ENCODE measurements around the gene C1orf74.
"Not testable (repeated sequence)": the region's sequence is repeated elsewhere in the genome, so short reads cannot be mapped to it uniquely, and the experiment has no call there.

C1orf74 gene

GRCh38 chr1:209797978-209798639 lies 13.8 kb upstream of the C1orf74 start:
- Histone ChIP-seq H3K36me3 (replicated peaks) (no peaks in the 10 kb centered on the region), H3K27me3 (ENCODE audit: low read depth) (no peaks in the 10 kb centered on the region), H3K9me3 (no peaks in the 10 kb centered on the region), H3K4me3 (no peak overlapping the region), H3K4me1 (no peaks in the 10 kb centered on the region)
- no peak for DNase-seq (ENCODE audit: low spot score in 2 of 2)
- in situ Hi-C loops (cut with MboI; ENCODE audit: low sequenced_read_pairs): no loop called here

DNA sequence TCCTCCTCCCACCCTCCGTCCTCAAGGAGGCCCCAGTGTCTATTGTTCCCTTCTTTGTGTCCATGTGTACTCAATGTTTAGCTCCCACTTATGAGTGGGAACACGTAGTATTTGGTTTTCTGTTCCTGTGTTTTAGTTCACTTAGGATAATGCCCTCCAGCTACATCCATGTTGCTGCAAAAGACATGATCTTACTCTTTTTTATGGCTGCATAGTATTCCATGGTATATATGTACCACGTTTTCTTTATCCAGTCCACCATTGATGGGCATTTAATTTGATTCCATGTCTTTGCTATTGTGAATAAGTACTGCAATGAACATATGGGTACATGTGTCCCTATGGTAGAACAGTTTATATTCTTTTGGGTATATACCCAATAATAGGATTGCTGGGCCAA lies 9.4 kb upstream of the C1orf74 start:
- H3K4me1 ChIP-seq; DNase-seq (ENCODE audit: low spot score in 2 of 2); H3K4me3 ChIP-seq; H3K27me3 ChIP-seq (ENCODE audit: low read depth); H3K9me3 ChIP-seq; in situ Hi-C loops (cut with MboI; ENCODE audit: low sequenced_read_pairs); H3K36me3 ChIP-seq (replicated peaks): not testable (repeated sequence)

DNA sequence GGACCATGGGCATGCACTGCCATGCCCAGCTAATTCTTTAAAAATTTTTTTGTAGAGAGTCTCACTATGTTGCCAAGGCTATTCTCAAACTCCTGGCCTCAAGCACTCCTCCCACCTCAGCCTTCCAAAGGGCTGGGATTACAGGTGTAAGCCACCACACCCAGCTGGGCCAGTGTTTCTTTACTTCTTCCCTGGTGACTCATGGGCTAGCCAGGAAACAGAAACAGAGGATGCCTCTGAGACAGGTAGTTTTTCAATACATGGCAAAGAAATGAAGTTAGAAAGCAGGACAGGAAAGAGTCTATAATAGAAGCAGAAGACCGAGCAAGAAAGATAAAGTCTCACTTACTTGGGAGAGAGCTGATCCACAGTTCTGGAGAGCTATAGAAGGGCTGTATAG lies 7.6 kb upstream of the C1orf74 start:
- no peaks in the 10 kb centered on the region for H3K9me3 ChIP-seq
- no peaks in the 10 kb centered on the region for H3K36me3 ChIP-seq (replicated peaks)
- no peak overlapping the region for H3K4me3 ChIP-seq
- no peaks in the 10 kb centered on the region for H3K4me1 ChIP-seq
- no peak for DNase-seq (ENCODE audit: low spot score in 2 of 2)
- no peaks in the 10 kb centered on the region for H3K27me3 ChIP-seq (ENCODE audit: low read depth)
- in situ Hi-C loops (cut with MboI; ENCODE audit: low sequenced_read_pairs): no loop called here

DNA sequence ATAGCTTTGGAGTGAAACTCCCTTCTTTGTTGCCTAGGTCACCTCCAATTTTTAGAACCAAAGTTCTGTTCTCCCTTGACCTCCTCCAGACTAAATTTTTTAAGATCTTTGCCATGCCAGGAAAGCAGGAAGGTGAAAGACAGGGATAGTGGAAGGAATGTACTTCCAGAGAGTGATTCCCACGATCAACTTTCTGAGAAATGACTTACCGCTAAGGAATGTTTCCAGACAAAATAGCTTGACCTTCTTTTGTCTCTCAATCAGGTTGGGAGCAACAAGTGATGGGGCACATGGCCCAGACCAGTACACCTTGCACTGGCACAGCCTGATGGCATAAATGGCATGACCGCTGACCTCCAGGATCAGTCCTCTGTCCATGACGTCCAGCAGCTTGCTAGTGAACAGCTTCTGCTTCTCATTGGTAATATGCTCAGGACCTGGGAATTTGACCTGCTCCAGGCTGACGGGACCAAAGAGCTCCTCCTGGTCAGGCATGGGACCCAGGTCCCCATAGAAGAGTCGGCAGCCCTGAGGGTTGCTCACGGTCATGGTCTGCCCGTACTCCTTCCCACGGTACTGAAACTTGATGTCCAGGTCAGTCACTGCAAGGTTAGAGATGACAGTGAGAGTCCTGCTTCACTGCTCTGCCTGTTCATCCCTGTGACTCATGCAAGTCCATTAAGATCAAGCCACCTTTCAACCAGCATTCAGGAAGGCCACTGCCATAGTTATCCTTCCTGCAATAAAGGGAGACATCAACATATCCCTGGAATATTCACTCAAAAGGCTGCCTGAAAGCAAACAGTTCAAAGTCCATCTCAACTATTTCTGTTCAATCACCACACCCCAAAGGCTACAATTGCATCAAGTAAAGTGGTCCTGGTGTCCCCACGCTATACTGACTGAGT lies 6.2 kb upstream of the C1orf74 start:
- H3K27me3 ChIP-seq (ENCODE audit: low read depth): no peaks in the 10 kb centered on the region
- no peaks in the 10 kb centered on the region for H3K9me3 ChIP-seq
- H3K36me3 ChIP-seq (replicated peaks): no peaks in the 10 kb centered on the region
- in situ Hi-C loops (cut with MboI; ENCODE audit: low sequenced_read_pairs): no loop called here
- no peak overlapping the region for H3K4me3 ChIP-seq
- DNase-seq (ENCODE audit: low spot score in 2 of 2): no peak
- no peaks in the 10 kb centered on the region for H3K4me1 ChIP-seq

DNA sequence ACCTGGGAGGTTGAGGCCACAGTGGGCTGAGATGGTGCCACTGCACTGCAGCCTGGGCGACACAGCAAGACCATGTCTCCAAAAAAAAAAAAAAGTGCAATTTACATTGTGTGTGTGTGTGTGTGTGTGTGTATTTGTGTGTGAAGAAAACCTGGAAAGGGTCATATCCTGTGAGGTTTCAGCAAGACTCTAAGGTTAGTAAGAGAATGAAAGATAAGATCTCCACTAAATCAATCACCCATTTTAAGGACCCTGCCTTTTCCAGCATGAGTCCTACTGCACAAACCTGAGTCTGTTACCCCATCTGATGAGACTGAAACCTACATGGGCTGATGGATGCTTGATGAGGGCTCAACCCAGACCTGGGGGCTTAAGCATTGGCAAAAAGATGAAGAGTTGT lies 4.9 kb upstream of the C1orf74 start:
- peaks cover 3% of the 10 kb centered on the region; the same call in 1 of the 2 replicates for H3K9me3 ChIP-seq
- in situ Hi-C loops (cut with MboI; ENCODE audit: low sequenced_read_pairs): no loop called here
- H3K4me3 ChIP-seq: no peak overlapping the region
- H3K36me3 ChIP-seq (replicated peaks): no peaks in the 10 kb centered on the region; the same call in 1 of the 2 replicates
- DNase-seq (ENCODE audit: low spot score in 2 of 2): no peak
- H3K4me1 ChIP-seq: 0 out of 2 replicates have a peak, but pooled peaks cover 3% of the 10 kb centered on the region
- no peaks in the 10 kb centered on the region for H3K27me3 ChIP-seq (ENCODE audit: low read depth)

- H3K4me3 ChIP-seq: no peak overlapping the region
- in situ Hi-C loops (cut with MboI; ENCODE audit: low sequenced_read_pairs): no loop called here
- H3K4me1 ChIP-seq: peaks cover 8% of the 10 kb centered on the region
- DNase-seq (ENCODE audit: low spot score in 2 of 2): no peak
- no peaks in the 10 kb centered on the region for H3K27me3 ChIP-seq (ENCODE audit: low read depth)
- no peaks in the 10 kb centered on the region; the same call in 1 of the 2 replicates for H3K36me3 ChIP-seq (replicated peaks)
- H3K9me3 ChIP-seq: peaks cover 5% of the 10 kb centered on the region; the same call in 1 of the 2 replicates
Observed at GRCh38 chr1:209787551-209787950, 3.2 kb upstream of the C1orf74 start.

DNA sequence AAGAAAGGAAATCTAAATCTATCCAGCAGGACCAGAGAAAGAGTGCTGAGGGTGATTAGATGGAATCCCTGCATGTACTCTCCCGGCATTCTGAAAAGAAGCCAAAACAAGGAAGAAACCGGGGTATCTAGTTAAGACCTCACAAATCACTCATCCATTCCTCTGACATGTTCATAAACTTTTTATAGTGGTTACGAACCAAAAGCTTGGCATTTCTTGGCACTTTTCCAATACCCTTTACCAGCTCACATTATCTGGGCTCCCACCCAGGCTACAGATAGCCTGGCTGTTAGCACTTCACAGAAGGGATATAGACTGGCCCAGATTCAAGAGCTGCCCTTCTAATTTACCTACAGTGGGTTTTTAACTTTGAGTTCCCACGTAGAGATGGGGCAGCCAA lies 1.8 kb upstream of the C1orf74 start:
- Histone ChIP-seq H3K4me1 (peaks cover 8% of the 10 kb centered on the region), H3K9me3 (peaks cover 5% of the 10 kb centered on the region; the same call in 1 of the 2 replicates), H3K36me3 (replicated peaks) (no peaks in the 10 kb centered on the region; the same call in 1 of the 2 replicates), H3K27me3 (ENCODE audit: low read depth) (no peaks in the 10 kb centered on the region), H3K4me3 (no peak overlapping the region)
- DNase-seq (ENCODE audit: low spot score in 2 of 2): no peak
- in situ Hi-C loops (cut with MboI; ENCODE audit: low sequenced_read_pairs): no loop called here

- Histone ChIP-seq H3K4me3 (no peak overlapping the region), H3K9me3 (peaks cover 5% of the 10 kb centered on the region; the same call in 1 of the 2 replicates), H3K36me3 (replicated peaks) (no peaks in the 10 kb centered on the region; the same call in 1 of the 2 replicates), H3K4me1 (peaks cover 8% of the 10 kb centered on the region), H3K27me3 (ENCODE audit: low read depth) (no peaks in the 10 kb centered on the region)
- DNase-seq (ENCODE audit: low spot score in 2 of 2): no peak
- in situ Hi-C loops (cut with MboI; ENCODE audit: low sequenced_read_pairs): no loop called here
Observed at GRCh38 chr1:209785592-209785991, 1.2 kb upstream of the C1orf74 start.

DNA sequence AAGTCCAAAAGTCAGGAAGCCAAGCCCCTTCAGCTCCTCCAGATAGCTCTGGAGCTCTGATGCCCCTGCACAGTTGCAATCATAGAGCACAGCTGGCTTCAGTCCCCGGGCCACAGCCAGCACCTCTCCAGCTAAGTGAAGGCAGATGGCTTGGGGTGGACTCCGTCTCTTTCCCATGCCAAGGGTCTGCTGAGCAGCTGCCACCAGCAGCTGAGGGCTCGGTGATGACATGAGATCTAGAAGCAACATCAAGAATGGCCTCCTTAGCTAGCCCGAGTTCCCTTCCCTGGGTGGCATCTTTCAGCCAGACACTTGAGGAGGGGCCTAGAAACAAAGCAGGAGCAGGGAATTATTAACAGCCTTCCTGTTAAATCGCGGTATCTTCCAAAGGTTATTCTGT lies 973 bp downstream of the C1orf74 start:
- peaks cover 5% of the 10 kb centered on the region; the same call in 1 of the 2 replicates for H3K9me3 ChIP-seq
- H3K4me1 ChIP-seq: peaks cover 8% of the 10 kb centered on the region
- H3K27me3 ChIP-seq (ENCODE audit: low read depth): no peaks in the 10 kb centered on the region
- in situ Hi-C loops (cut with MboI; ENCODE audit: low sequenced_read_pairs): no loop called here
- no peaks in the 10 kb centered on the region; the same call in 1 of the 2 replicates for H3K36me3 ChIP-seq (replicated peaks)
- DNase-seq (ENCODE audit: low spot score in 2 of 2): no peak
- H3K4me3 ChIP-seq: no peak overlapping the region

- H3K9me3 ChIP-seq: peaks cover 5% of the 10 kb centered on the region; the same call in 1 of the 2 replicates
- DNase-seq (ENCODE audit: low spot score in 2 of 2): no peak
- H3K4me3 ChIP-seq: no peak overlapping the region
- H3K4me1 ChIP-seq: peaks cover 8% of the 10 kb centered on the region
- H3K36me3 ChIP-seq (replicated peaks): no peaks in the 10 kb centered on the region; the same call in 1 of the 2 replicates
- H3K27me3 ChIP-seq (ENCODE audit: low read depth): no peaks in the 10 kb centered on the region
- in situ Hi-C loops (cut with MboI; ENCODE audit: low sequenced_read_pairs): no loop called here
Observed at GRCh38 chr1:209780268-209780667, 4.1 kb downstream of the C1orf74 start.

DNA sequence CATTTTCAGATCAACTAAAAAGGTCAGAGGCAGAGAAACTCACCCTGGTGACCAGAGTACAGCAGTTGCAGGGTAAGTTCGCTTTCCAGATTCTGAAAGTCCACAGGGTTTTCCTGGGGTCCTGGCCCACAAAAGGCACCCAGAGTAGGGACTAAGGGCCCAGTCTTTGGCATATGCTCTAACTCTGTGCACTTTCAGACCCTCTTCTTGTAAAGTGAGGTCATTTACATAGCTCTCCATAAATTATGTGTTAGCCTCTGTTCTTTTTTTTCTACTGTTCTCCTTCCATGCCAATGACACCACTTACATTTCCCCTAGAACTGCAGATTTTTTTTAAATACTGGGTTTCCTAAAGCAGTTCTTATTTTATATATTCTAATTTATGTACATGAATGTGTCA lies 6.3 kb downstream of the C1orf74 start:
- Histone ChIP-seq H3K27me3 (ENCODE audit: low read depth) (no peaks in the 10 kb centered on the region), H3K4me1 (no peaks in the 10 kb centered on the region), H3K4me3 (no peak overlapping the region), H3K36me3 (replicated peaks) (no peaks in the 10 kb centered on the region), H3K9me3 (no peaks in the 10 kb centered on the region)
- in situ Hi-C loops (cut with MboI; ENCODE audit: low sequenced_read_pairs): no loop called here
- no peak for DNase-seq (ENCODE audit: low spot score in 2 of 2)

DNA sequence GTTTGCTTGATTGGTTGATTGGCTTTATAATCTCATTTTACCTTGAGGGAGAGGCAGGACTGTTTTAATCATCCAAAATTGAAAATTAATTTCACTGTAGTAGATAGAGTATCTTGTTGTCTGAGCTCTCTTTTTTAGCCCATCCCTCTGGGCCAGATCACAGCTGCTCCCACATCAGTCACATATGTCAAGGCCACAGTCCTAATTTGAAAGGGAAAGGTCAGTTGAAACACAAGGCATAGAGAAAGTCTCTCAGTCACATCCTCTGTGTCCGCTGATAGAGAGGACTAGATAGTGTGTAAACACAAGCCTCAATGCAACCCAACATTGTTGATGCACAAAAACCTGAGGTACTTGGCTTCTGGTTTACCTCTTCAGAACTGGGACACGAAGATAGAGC lies 6.8 kb downstream of the C1orf74 start:
- no peaks in the 10 kb centered on the region for H3K36me3 ChIP-seq (replicated peaks)
- no peaks in the 10 kb centered on the region for H3K9me3 ChIP-seq
- H3K27me3 ChIP-seq (ENCODE audit: low read depth): no peaks in the 10 kb centered on the region
- in situ Hi-C loops (cut with MboI; ENCODE audit: low sequenced_read_pairs): no loop called here
- H3K4me3 ChIP-seq: no peak overlapping the region
- H3K4me1 ChIP-seq: no peaks in the 10 kb centered on the region
- no peak for DNase-seq (ENCODE audit: low spot score in 2 of 2)

GRCh38 chr1:209775678-209776077 lies 8.7 kb downstream of the C1orf74 start:
- Histone ChIP-seq H3K36me3 (replicated peaks) (no peaks in the 10 kb centered on the region), H3K27me3 (ENCODE audit: low read depth) (no peaks in the 10 kb centered on the region), H3K4me3 (no peak overlapping the region), H3K9me3 (no peaks in the 10 kb centered on the region), H3K4me1 (no peaks in the 10 kb centered on the region)
- in situ Hi-C loops (cut with MboI; ENCODE audit: low sequenced_read_pairs): no loop called here
- no peak for DNase-seq (ENCODE audit: low spot score in 2 of 2)

GRCh38 chr1:209774592-209774991 lies 9.8 kb downstream of the C1orf74 start:
- no peaks in the 10 kb centered on the region for H3K36me3 ChIP-seq (replicated peaks)
- H3K27me3 ChIP-seq (ENCODE audit: low read depth): no peaks in the 10 kb centered on the region
- no peaks in the 10 kb centered on the region for H3K4me1 ChIP-seq
- no peak overlapping the region for H3K4me3 ChIP-seq
- in situ Hi-C loops (cut with MboI; ENCODE audit: low sequenced_read_pairs): no loop called here
- H3K9me3 ChIP-seq: no peaks in the 10 kb centered on the region
- no peak for DNase-seq (ENCODE audit: low spot score in 2 of 2)

Measured in HAP-1 (cell line).